NCI-H446 (cell line): Measurements from ENCODE around the gene CELA2A.
A peak's percentile ranks its signal among the peaks of the same experiment; 100 is the strongest.

Experiments used
- DNase-seq, 2 experiments: peaks; one replicate each; lab custom pipeline; 2025; lab: John Stamatoyannopoulos, UW

CELA2A gene

GRCh38 chr1:15456313-15456954 lies at the start of gene CELA2A:
TSS of gene CELA2A (plus strand) at chr1:15456732. CDS start at chr1:15456754, 22 bp downstream.
- no peak for DNase-seq

- no peak for DNase-seq
These were observed 49.0 kb upstream of the CELA2A start for GRCh38 chr1:15407580-15407979.

- DNase-seq: no peak
These were observed 47.6 kb upstream of the CELA2A start for GRCh38 chr1:15408890-15409387.

GRCh38 chr1:15409388-15410222 lies 46.9 kb upstream of the CELA2A start, which contains the start of gene EFHD2:
TSS of gene EFHD2 (plus strand) at chr1:15409888. CDS start at chr1:15409972, 84 bp downstream.
- DNase-seq: peak; percentile 61 to 87

DNA sequence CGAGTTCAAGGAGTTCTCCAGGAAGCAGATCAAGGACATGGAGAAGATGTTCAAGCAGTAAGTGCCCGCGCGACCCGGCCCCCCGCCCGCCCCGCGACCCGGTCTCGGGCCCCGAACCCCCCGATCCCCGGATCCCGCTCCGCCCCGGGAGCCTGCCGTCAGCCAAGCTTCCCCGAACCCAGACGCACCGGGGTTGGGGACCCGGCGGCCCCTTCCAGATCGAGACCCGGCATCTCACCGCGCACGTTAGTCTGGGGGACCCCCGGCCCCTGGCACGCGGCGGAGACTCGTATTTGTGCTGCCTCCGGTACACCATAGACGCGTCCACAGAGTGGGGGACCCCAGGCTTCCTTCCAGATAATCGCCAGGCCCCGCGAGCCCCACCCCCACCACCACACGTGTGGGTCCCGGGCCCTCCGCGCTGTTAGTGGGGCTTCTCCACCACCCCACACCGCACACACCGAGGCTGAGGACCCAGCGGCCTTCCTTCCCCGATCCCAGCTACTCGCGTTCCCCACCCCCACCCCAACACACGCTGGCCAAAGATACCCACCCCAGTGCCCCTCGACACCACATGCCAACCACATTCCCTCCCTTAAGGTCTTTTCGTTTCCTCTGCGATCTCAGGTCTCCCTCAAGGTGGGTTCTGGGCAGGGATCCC lies 46.2 kb upstream of the CELA2A start:
- no peak for DNase-seq

- DNase-seq: no peak
These were observed 45.7 kb upstream of the CELA2A start for GRCh38 chr1:15410884-15411245.

DNA sequence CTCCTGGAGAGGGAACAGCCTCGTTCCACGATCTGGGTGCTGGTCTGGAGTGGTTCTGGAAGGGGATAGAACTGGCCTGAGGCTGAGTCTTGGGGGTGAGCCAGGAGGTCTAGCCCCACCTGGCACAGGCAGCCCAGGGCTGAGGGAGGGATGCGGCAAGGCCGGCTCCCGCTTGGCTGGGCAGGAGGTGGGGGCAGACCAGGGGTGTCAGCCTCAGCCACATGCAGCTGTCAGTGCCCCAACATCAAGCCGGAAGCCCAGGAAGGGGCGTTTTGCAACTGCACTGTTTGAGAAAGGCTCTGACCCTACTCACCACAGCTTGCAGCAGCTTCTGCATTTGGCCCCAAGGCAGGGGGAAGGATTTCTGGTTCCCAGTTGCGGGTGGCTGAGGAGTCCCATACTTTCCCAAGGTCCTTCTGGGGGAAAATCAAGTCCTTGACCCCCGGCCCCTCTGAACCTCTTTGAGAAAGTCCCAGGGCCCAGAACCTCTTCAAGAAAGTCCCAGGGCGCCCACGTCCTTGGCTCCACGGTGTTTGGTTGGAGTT lies 44.9 kb upstream of the CELA2A start:
- DNase-seq: no peak

DNA sequence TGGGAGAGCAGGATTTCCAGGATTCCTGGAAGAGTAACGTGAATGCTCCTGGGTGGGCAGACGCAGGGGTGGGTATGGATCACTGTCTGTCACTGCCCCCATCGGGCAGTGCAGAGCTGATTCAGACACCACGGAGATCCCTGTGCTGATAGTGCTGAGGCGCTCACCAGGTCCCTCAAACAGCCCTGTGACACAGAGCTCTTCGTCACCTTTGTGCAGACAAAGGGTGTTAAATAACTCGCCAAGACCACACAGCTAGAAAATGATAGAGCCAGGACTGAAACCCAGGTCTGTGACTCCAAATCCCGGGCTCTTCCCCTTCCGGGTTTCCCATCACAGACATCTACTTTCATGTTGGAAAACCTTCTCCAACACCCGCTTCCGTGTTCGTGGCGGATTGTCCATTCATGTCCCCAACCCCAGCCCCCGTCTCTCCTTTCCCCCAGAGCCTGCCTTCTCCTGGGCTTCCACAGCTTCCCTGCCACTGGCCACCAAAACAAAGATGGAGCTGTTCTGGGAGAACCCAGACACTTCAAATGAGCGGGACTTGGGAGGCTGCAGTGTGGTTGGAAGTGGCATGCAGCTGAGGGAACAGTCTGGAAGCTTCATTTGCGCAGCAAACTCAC lies 44.2 kb upstream of the CELA2A start:
- DNase-seq: no peak

DNA sequence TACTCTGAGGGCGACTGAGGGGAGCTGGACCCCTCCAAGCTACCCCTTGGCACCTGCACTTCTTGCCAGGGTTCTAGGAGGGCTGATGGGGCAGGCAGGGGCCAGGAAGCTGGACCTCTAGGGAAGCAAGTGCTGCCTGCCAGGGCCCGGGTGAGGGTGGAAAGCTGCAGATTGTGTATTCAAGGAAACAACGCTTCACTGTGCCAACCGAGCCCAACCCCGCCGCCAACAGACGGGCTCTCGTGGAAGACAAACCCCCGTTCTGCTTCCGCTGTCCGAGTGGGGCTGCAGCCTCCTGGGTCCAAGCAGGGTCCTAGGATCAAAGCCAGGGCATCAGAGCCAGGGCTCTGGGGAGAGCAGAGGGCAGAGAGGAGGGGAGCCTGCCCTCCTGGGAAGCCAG lies 43.7 kb upstream of the CELA2A start:
- no peak for DNase-seq

DNA sequence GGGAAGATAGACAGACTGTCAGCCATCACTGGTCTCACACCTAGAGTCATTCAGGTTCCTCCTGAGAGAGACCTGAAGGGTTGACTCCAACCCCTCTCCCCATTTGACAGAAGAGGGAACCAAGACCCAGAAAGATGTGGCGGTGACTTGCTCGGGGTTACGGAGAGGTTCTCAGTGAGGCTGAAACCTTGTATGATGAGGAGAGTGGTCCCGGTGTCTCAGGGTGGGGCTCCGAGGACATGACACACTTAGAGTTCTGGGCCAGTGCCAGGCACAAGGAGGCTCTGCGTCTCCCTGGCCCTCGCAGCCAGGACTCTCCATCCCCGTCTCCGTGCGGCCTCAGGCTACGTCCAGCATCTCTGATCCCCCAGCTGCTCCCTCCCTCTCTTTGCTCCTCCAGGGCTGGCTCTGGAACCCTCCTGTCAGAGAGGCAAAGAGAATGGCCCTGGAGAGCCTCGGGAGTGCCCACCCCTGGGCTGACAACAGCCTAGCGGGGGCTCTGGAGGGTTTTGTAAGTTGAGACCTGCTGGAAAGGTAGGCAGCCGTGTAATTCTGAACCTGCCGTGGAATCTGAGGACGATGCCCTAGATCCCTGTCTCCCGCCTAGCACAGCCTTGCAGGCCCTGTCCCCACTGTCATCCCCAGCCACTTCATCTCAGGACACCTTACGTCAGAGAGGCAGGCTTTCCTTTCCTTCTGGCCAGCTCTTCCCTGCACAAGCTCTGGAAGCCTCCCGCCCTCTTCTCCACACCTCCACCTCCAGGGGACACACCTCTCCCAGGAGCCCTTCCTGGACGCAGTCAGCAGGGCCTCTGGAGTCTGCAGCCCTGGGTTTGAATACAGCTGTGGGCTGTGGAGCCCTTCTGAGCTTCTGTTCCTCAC lies 42.7 kb upstream of the CELA2A start:
- no peak for DNase-seq

DNA sequence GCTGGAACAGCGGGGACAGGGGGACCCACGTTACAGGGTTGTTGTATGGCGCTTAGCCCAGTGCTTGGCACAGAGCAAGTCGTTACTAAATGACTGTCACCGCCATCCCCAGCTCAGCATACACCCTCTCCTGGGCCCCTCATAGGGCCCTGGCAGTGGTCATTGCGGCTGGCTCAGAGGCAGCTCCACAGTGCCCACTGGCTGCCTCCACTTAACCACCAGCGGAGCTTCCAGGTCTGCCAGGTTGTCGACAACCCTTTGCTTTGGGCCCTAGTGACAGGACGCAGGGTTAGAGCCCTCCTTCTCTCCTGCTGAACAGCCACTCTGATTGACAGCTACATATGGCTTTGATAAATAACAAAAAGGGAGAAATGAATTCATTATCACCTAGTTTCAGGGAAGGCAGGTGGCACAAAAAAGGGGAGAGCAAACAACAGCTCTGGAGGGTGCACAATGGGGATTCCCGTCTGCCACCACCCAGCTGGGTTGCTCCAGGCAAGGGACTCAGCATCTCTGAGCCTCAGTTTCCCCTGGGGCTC lies 42.0 kb upstream of the CELA2A start:
- DNase-seq: no peak

GRCh38 chr1:15417059-15417934 lies 39.2 kb upstream of the CELA2A start:
- no peak for DNase-seq

GRCh38 chr1:15418806-15419515 lies 37.6 kb upstream of the CELA2A start:
- peak in 1 of 2 experiments; percentile 24 for DNase-seq

- DNase-seq: no peak
These were observed 35.6 kb upstream of the CELA2A start for GRCh38 chr1:15420853-15421465.

DNA sequence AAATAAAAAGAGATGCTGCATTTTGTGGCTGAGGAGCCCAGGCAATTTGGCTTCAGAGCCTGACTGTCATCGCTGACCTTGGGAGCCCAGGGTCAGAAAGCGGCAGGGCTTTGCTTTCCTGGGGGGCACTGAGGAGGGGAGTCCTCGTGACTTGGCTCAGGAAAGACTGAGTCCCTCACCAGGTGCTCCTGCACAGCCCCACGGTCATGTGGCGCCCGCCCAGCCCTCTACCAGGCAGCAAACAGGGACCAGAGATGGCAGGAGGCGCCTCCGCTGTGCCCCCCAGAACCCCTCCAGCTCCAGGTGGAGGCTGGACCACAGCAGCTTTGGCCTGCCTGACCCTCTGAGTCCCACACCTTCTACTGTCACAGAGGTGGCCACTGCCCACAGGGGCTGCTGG lies 33.7 kb upstream of the CELA2A start:
- DNase-seq: no peak

- no peak for DNase-seq
These were observed 33.0 kb upstream of the CELA2A start for GRCh38 chr1:15423355-15424077.

- DNase-seq: no peak
These were observed 32.3 kb upstream of the CELA2A start for GRCh38 chr1:15424146-15424667.

- no peak for DNase-seq
These were observed 31.6 kb upstream of the CELA2A start for GRCh38 chr1:15424981-15425380.
